Transverse colon (tissue), 4 donors: ENCODE measurements around the gene EPHB6.

ENCODE experiments used
- POLR2A ChIP-seq: fragments of 450-650 bp; IDR thresholded peaks from one replicate; pipeline ENCODE4 v1.6.1; 2016; ENCODE audit warnings: antibody characterized with exemption, mild to moderate bottlenecking, moderate library complexity
- POLR2AphosphoS5 ChIP-seq, 3 donors: sonication (generic); formaldehyde crosslinking; IDR thresholded peaks; one replicate each; pipeline ENCODE4 v1.6.1; 2016; ENCODE audit warnings: antibody characterized with exemption in 3 of 3
- TF ChIP-seq, protein P1 (sequence below), 5 experiments: fragments of 200-600 bp in 3 of 5; fragments of 450-650 bp in 2 of 5; sonication (generic) in 3 of 5; IDR thresholded peaks; 1 replicate in 2 of 5; 2 replicates in 3 of 5; pipeline ENCODE4 v1.5.1; 2016 to 2017; ENCODE audit warnings: antibody characterized with exemption in 5 of 5, inconsistent platforms in 3 of 5, mild to moderate bottlenecking in 2 of 5, moderate library complexity in 1 of 5

DNA sequence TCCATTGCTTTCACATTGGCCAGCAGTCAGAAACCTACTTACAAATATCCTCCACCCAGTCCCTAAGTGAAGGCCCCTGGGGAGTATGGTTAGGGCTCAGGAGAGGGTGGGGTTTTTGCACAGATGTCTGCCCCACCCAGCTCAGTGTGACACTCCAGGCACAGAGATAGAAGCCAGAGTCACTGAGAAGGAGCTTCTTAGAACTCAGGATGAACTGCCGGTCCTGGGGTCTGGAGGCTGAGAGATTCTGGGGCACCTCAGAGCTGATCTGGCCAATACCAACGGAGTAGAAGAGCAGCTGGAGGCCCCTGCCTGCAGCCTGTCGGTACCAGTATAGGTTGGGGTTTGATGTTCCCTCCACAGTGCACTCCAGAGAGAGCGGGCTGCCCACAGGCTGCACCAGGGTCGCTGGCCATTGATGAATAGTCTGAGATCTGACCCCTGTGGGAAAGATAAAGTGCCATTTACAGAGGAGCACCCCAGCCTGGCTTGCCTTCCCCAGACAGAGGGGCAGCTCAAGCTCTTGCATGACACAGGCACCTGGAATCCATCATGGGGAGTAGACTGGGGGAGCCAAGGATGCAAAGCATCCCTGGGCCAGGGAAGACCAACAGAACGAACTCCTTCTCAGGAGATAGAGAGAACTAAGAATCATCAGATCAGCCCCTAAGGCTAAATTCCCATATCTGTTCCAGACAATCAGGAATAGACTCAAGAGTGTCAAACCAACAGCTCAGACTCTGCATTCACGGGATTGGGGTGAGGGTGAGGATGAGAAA, 42.2 kb upstream of the EPHB6 start:
- no peak for TF ChIP-seq POLR2A
- TF ChIP-seq, protein P1, sequence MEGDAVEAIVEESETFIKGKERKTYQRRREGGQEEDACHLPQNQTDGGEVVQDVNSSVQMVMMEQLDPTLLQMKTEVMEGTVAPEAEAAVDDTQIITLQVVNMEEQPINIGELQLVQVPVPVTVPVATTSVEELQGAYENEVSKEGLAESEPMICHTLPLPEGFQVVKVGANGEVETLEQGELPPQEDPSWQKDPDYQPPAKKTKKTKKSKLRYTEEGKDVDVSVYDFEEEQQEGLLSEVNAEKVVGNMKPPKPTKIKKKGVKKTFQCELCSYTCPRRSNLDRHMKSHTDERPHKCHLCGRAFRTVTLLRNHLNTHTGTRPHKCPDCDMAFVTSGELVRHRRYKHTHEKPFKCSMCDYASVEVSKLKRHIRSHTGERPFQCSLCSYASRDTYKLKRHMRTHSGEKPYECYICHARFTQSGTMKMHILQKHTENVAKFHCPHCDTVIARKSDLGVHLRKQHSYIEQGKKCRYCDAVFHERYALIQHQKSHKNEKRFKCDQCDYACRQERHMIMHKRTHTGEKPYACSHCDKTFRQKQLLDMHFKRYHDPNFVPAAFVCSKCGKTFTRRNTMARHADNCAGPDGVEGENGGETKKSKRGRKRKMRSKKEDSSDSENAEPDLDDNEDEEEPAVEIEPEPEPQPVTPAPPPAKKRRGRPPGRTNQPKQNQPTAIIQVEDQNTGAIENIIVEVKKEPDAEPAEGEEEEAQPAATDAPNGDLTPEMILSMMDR (IDR thresholded peaks at IDR 0.05): no peak
- TF ChIP-seq POLR2AphosphoS5 (IDR thresholded peaks at IDR 0.05): no peak
